ENCODE data around the gene CYP46A1.

GRCh38 chr14:99648027-99648784, 35.9 kb upstream of the CYP46A1 start:
- TF ChIP-seq CTCF (IDR thresholded peaks at IDR 0.05 in 4 of 5, conservative IDR thresholded peaks at IDR 0.05 in 1 of 5) (no peak), POLR2A (IDR thresholded peaks at IDR 0.05) (no peak)
